ENCODE data around the gene ZNF491.
A peak's percentile ranks its signal among the peaks of the same experiment; 100 is the strongest.

The ZNF491 gene

GRCh38 chr19:11784356-11784755 lies 14.0 kb upstream of the ZNF491 start:
- Histone ChIP-seq H3K27me3 (no peaks in the 10 kb centered on the region), H3K4me3 (no peak overlapping the region), H3K4me1 (no peaks in the 10 kb centered on the region), H3K36me3 (peaks cover 40 to 72% (median 52%) of the 10 kb centered on the region in 3 donors), H3K27ac (no peak overlapping the region), H3K9me3 (peaks cover 11 to 99% (median 76%) of the 10 kb centered on the region in 3 donors)
- no peak for DNase-seq
- intact Hi-C loops (cut with DNase I; ENCODE audit: low total_unique reads) = loop anchor here (5.0 kb wide), 1 partner anchor 1743 kb away; no protein-coding TSS in a partner anchor
- TF ChIP-seq CTCF (IDR thresholded peaks at IDR 0.05) = no peak

GRCh38 chr19:11787536-11787935 lies 10.8 kb upstream of the ZNF491 start:
- Histone ChIP-seq H3K36me3 (peaks cover 11 to 44% (median 20%) of the 10 kb centered on the region in 3 donors), H3K4me1 (no peaks in the 10 kb centered on the region), H3K9me3 (peaks cover 8 to 92% (median 50%) of the 10 kb centered on the region in 3 donors), H3K27me3 (no peaks in the 10 kb centered on the region), H3K4me3 (no peak overlapping the region), H3K27ac (no peak overlapping the region)
- intact Hi-C loops (cut with DNase I; ENCODE audit: low total_unique reads) = no loop called here
- no peak for TF ChIP-seq CTCF (IDR thresholded peaks at IDR 0.05)
- no peak for DNase-seq

- no peak overlapping the region for H3K4me3 ChIP-seq
- DNase-seq = no peak
- H3K27me3 ChIP-seq = no peaks in the 10 kb centered on the region
- no peak for TF ChIP-seq CTCF (IDR thresholded peaks at IDR 0.05)
- peaks cover 0 to 41% (median 11%) of the 10 kb centered on the region in 3 donors for H3K9me3 ChIP-seq
- H3K4me1 ChIP-seq = peaks cover 0 to 9% (median 8%) of the 10 kb centered on the region in 4 donors
- intact Hi-C loops (cut with DNase I; ENCODE audit: low total_unique reads) = loop anchor here (10.0 kb wide), 1 partner anchor 92 kb away; the partner anchor contains the start of gene ZNF69
- no peak overlapping the region for H3K27ac ChIP-seq
- H3K36me3 ChIP-seq = peaks cover 0 to 8% (median 0%) of the 10 kb centered on the region in 3 donors
Measured at GRCh38 chr19:11792942-11793341, 5.4 kb upstream of the ZNF491 start.

GRCh38 chr19:11797491-11797890 lies 832 bp upstream of the ZNF491 start:
- DNase-seq = peak; percentile 80 to 87
- Histone ChIP-seq H3K4me1 (peaks cover 0 to 20% (median 13%) of the 10 kb centered on the region in 4 donors), H3K4me3 (peak overlapping the region; percentile 65 to 82), H3K27me3 (no peaks in the 10 kb centered on the region), H3K27ac (peak overlapping the region in 1 of 2 donors; percentile 84), H3K9me3 (peaks cover 0 to 3% (median 0%) of the 10 kb centered on the region in 3 donors), H3K36me3 (peaks cover 0 to 3% (median 0%) of the 10 kb centered on the region in 3 donors)
- intact Hi-C loops (cut with DNase I; ENCODE audit: low total_unique reads) = loop anchor here (5.0 to 10.0 kb wide), 3 partner anchors 87 to 345 kb away; partner anchors contain the start of genes ZNF20 and ZNF69
- TF ChIP-seq CTCF (IDR thresholded peaks at IDR 0.05) = peak; percentile 88 to 89

- H3K36me3 ChIP-seq = peaks cover 24 to 36% (median 34%) of the 10 kb centered on the region in 3 donors
Measured at GRCh38 chr19:11806354-11807098, 8.2 kb downstream of the ZNF491 start.

More at GRCh38 chr19:11806354-11807098, 8.2 kb downstream of the ZNF491 start:
- intact Hi-C loops (cut with DNase I; ENCODE audit: low total_unique reads) = no loop called here
- Histone ChIP-seq H3K4me1 (no peaks in the 10 kb centered on the region), H3K4me3 (no peak overlapping the region), H3K9me3 (peaks cover 4 to 30% (median 14%) of the 10 kb centered on the region in 3 donors), H3K27ac (no peak overlapping the region), H3K27me3 (no peaks in the 10 kb centered on the region)
- no peak for TF ChIP-seq CTCF (IDR thresholded peaks at IDR 0.05)
- DNase-seq = no peak

Data from tibial artery (tissue), 4 donors.